IMR-90 (cell line): ENCODE data around the gene TM9SF4. TPM values are rescaled to one million over a fixed set of nuclear protein-coding genes. Genes with fewer than 3 reads are reported as not detected.

Source experiments
- ATAC-seq: fragments of 200-7000 bp; cut with Tn5 transposase; 2 replicates; pipeline ENCODE4 v1.9.1; 2020; ENCODE audit warnings: low read depth, mild to moderate bottlenecking, moderate library complexity
- BruUV-seq: library from RNA; stranded (reverse); fragments of 400-500 nt; replicated peaks from 2 replicates; lab custom pipeline; 2021; lab: Mats Ljungman, UMichigan
- CTCF ChIA-PET: fragments of 300-600 bp; formaldehyde crosslinking; extraction: SDS; loops from one replicate; lab custom pipeline; 2021; ENCODE audit warnings: antibody characterized with exemption; lab: Yijun Ruan, JAX
- POLR2A ChIA-PET: fragments of 300-600 bp; sonication (Branson Sonifier 250); formaldehyde crosslinking; loops from one replicate; lab custom pipeline; 2022; ENCODE audit warnings: antibody characterized with exemption; ENCODE audit not compliant: unreplicated experiment; lab: Charles Lee
- DNase-seq: peaks from one replicate; pipeline ENCODE4 v3.0.0; 2013
- H2AFZ ChIP-seq: replicated peaks from 2 replicates; pipeline ENCODE3; 2013; ENCODE audit warnings: low read length, mild to moderate bottlenecking; ENCODE audit not compliant: poor library complexity
- H2AK5ac ChIP-seq: 2 replicates; pipeline ENCODE4 v1.6.1; 2013; ENCODE audit warnings: low read depth, low read length, inconsistent platforms
- H2AK9ac ChIP-seq: replicated peaks from 2 replicates; pipeline ENCODE3; 2013; ENCODE audit warnings: mild to moderate bottlenecking, low read depth, low read length, moderate library complexity; ENCODE audit not compliant: poor library complexity
- H2BK120ac ChIP-seq: 2 replicates; pipeline ENCODE4 v1.6.1; 2013; ENCODE audit warnings: low read depth, low read length, inconsistent platforms
- H2BK15ac ChIP-seq: 3 replicates; pipeline ENCODE4 v1.6.1; 2013; ENCODE audit warnings: low read depth, low read length, inconsistent platforms
- H2BK20ac ChIP-seq: 2 replicates; pipeline ENCODE4 v1.6.1; 2013; ENCODE audit warnings: low read depth, mild to moderate bottlenecking, inconsistent platforms, low read length, moderate library complexity
- H2BK5ac ChIP-seq: 2 replicates; pipeline ENCODE4 v1.6.1; 2013; ENCODE audit warnings: mild to moderate bottlenecking, low read depth, low read length, inconsistent platforms; ENCODE audit not compliant: poor library complexity, severe bottlenecking
- H3K14ac ChIP-seq: replicated peaks from 2 replicates; pipeline ENCODE4 v1.6.1; 2013; ENCODE audit warnings: low read depth, low read length, inconsistent platforms
- H3K18ac ChIP-seq: 2 replicates; pipeline ENCODE4 v1.6.1; 2013; ENCODE audit warnings: low read depth, low read length, control low read depth
- H3K23ac ChIP-seq: 2 replicates; pipeline ENCODE4 v1.6.1; 2013; ENCODE audit warnings: low read depth, low read length, inconsistent platforms
- H3K27ac ChIP-seq: 2 replicates; pipeline ENCODE4 v1.5.1; 2013; ENCODE audit warnings: mild to moderate bottlenecking, control low read depth, low read length; ENCODE audit not compliant: insufficient read depth
- H3K27me3 ChIP-seq: 2 replicates; pipeline ENCODE4 v1.6.1; 2013; ENCODE audit warnings: low read length; ENCODE audit not compliant: control insufficient read depth, insufficient read depth
- H3K36me3 ChIP-seq: 2 replicates; pipeline ENCODE4 v1.6.1; 2013; ENCODE audit warnings: low read length, mixed read lengths; ENCODE audit not compliant: control insufficient read depth, insufficient read depth
- H3K4ac ChIP-seq: 2 replicates; pipeline ENCODE4 v1.6.1; 2013; ENCODE audit warnings: low read depth, low read length, inconsistent platforms
- H3K4me1 ChIP-seq: 2 replicates; pipeline ENCODE4 v1.6.1; 2013; ENCODE audit warnings: low read length, mixed read lengths; ENCODE audit not compliant: control insufficient read depth, insufficient read depth
- H3K4me2 ChIP-seq: 2 replicates; pipeline ENCODE4 v1.6.1; 2013; ENCODE audit warnings: low read depth, mild to moderate bottlenecking, control low read depth, low read length, moderate library complexity
- H3K4me3 ChIP-seq: 2 replicates; pipeline ENCODE4 v1.5.1; 2013; ENCODE audit warnings: low read depth, mild to moderate bottlenecking, control low read depth, low read length, moderate library complexity; ENCODE audit not compliant: insufficient read depth
- H3K56ac ChIP-seq: 2 replicates; pipeline ENCODE4 v1.6.1; 2013; ENCODE audit warnings: low read length, inconsistent platforms; ENCODE audit not compliant: insufficient read depth; ENCODE audit errors: extremely low read depth
- H3K79me1 ChIP-seq, 2 experiments: 2 replicates each; pipeline ENCODE4 v1.6.1; 2013; ENCODE audit warnings: low read length in 2 of 2, inconsistent platforms in 1 of 2, low read depth in 1 of 2
- H3K9ac ChIP-seq: 2 replicates; pipeline ENCODE4 v1.6.1; 2013; ENCODE audit warnings: low read depth, low read length, control low read depth
- H3K9me1 ChIP-seq: 2 replicates; pipeline ENCODE4 v1.6.1; 2013; ENCODE audit warnings: low read length, inconsistent platforms; ENCODE audit not compliant: insufficient read depth
- H3K9me3 ChIP-seq: 2 replicates; pipeline ENCODE4 v1.6.1; 2013; ENCODE audit warnings: low read length; ENCODE audit not compliant: control insufficient read depth, insufficient read depth
- H4K20me1 ChIP-seq: 2 replicates; pipeline ENCODE4 v1.6.1; 2013; ENCODE audit warnings: low read length, inconsistent platforms; ENCODE audit not compliant: insufficient read depth
- H4K5ac ChIP-seq: 2 replicates; pipeline ENCODE4 v1.6.1; 2013; ENCODE audit warnings: mild to moderate bottlenecking, low read depth, low read length, control low read depth
- H4K8ac ChIP-seq, 2 experiments: 2 replicates each; pipeline ENCODE4 v1.6.1; 2013; ENCODE audit warnings: low read depth in 2 of 2, low read length in 2 of 2, control low read depth in 1 of 2, inconsistent platforms in 1 of 2
- H4K91ac ChIP-seq: 2 replicates; pipeline ENCODE4 v1.6.1; 2013; ENCODE audit warnings: low read depth, low read length, inconsistent platforms; ENCODE audit not compliant: insufficient read depth
- BHLHE40 ChIP-seq: fragments of 150-350 bp; IDR thresholded peaks from 2 replicates; pipeline ENCODE4 v1.6.1; 2016; ENCODE audit warnings: mild to moderate bottlenecking, low read depth, low read length
- CEBPB ChIP-seq: IDR thresholded peaks from 2 replicates; pipeline ENCODE4 v1.6.1; 2012; ENCODE audit warnings: low read depth, low read length, improper control_type of control experiment
- CHD1 ChIP-seq: IDR thresholded peaks from 2 replicates; pipeline ENCODE4 v1.6.1; 2012; ENCODE audit warnings: low read depth, low read length, improper control_type of control experiment
- ELK1 ChIP-seq: fragments of 150-350 bp; IDR thresholded peaks from 2 replicates; pipeline ENCODE4 v1.6.1; 2016; ENCODE audit warnings: low read depth, mild to moderate bottlenecking, low read length, moderate library complexity, borderline replicate concordance
- FOS ChIP-seq: fragments of 150-350 bp; IDR thresholded peaks from 2 replicates; pipeline ENCODE4 v1.6.1; 2016; ENCODE audit warnings: low read depth, low read length
- MAFK ChIP-seq: IDR thresholded peaks from 2 replicates; pipeline ENCODE4 v1.6.1; 2012; ENCODE audit warnings: low read depth, low read length, improper control_type of control experiment
- MAZ ChIP-seq: IDR thresholded peaks from 2 replicates; pipeline ENCODE4 v1.6.1; 2012; ENCODE audit warnings: low read depth, mild to moderate bottlenecking, low read length, improper control_type of control experiment, moderate library complexity, borderline replicate concordance
- NFE2L2 ChIP-seq: fragments of 150-350 bp; IDR thresholded peaks from 2 replicates; pipeline ENCODE4 v1.6.1; 2016; ENCODE audit warnings: low read depth, mild to moderate bottlenecking, low read length
- POLR2A ChIP-seq: IDR thresholded peaks from 2 replicates; pipeline ENCODE4 v1.6.1; 2012; ENCODE audit warnings: mild to moderate bottlenecking, low read depth, low read length
- RAD21 ChIP-seq: IDR thresholded peaks from 2 replicates; pipeline ENCODE4 v1.6.1; 2012; ENCODE audit warnings: low read length, improper control_type of control experiment
- RCOR1 ChIP-seq: IDR thresholded peaks from 2 replicates; pipeline ENCODE4 v1.6.1; 2012; ENCODE audit warnings: mild to moderate bottlenecking, low read length, improper control_type of control experiment; ENCODE audit not compliant: insufficient replicate concordance
- RFX5 ChIP-seq: IDR thresholded peaks from 2 replicates; pipeline ENCODE4 v1.8.0; 2012; ENCODE audit warnings: low read depth, mild to moderate bottlenecking, low read length, moderate library complexity
- SMC3 ChIP-seq: fragments of 150-350 bp; IDR thresholded peaks from 2 replicates; pipeline ENCODE4 v1.6.1; 2016; ENCODE audit warnings: low read depth, mild to moderate bottlenecking, antibody characterized with exemption, low read length, moderate library complexity
- WGBS, 2 experiments: methylation state at CpG; one replicate each; pipeline versions ENCODE4 v1.1.5 to v1.1.7; 2013; ENCODE audit warnings: missing lambda C conversion rate in 2 of 2; ENCODE audit not compliant: insufficient read length in 1 of 2; ENCODE audit errors: extremely low coverage in 2 of 2; 5-methylcytosine and 5-hydroxymethylcytosine counted together
- dilution Hi-C: fragments of 300-500 bp; cut with HindIII; formaldehyde crosslinking; loops from one replicate; pipeline ENCODE4 v1.14.3; 2018; ENCODE audit warnings: low sequenced_read_pairs; ENCODE audit not compliant: unreplicated experiment
- in situ Hi-C: fragments of 300-500 bp; cut with MboI; formaldehyde crosslinking; loops from 3 replicates; pipeline ENCODE4 v1.14.3; 2019; ENCODE audit warnings: low sequenced_read_pairs, inconsistent platforms, mixed read lengths
- intact Hi-C: fragments of 100-400 bp; cut with micrococcal nuclease; formaldehyde crosslinking; loops from 2 replicates; pipeline ENCODE4 v1.10.0; 2022
- polyA plus RNA-seq, 3 experiments: library from polyadenylated mRNA; depleted of rRNA; stranded (reverse); fragments of >200 nt; gene quantifications; 2 replicates each; pipeline ENCODE4 v1.2.3, GENCODE V29; 2012; ENCODE audit warnings: low replicate concordance in 1 of 3
- total RNA-seq: library from RNA; depleted of rRNA; stranded (reverse); fragments of >200 nt; gene quantifications from 2 replicates; pipeline ENCODE4 v1.2.3, GENCODE V29; 2012
- TF ChIP-seq, protein P1 (sequence below): fragments of 150-350 bp; IDR thresholded peaks from 2 replicates; pipeline ENCODE4 v1.6.1; 2017; ENCODE audit warnings: mild to moderate bottlenecking, antibody characterized with exemption, low read length, low read depth

Gene TM9SF4
- total and polyA plus RNA-seq, 2 of the 4 experiments (the other 2 are of a cell fraction) = 35.3 to 59.1 TPM

DNA sequence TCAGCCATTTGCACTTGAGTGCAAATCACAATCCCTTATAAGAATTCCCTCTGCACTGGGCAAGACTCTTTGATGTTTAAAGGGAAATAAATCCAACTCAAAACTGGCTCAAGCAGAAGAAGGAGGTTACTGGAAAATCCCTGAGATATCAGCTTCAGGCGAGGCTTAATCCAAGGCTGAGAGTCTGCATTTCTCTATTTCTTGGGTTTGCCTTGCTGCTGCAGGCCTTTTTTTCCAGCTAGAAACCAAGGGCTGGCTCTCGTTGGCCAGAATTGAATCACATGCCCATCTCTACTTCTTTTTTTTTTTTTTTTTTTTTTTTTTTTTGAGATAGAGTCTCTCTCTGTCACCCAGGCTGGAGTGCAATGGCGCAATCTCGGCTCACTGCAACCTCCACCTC is 45.8 kb upstream of the TM9SF4 start:
- H3K56ac ChIP-seq = no peak overlapping the region
- ATAC-seq = no peak
- TF ChIP-seq MAZ (no peak), NFE2L2 (no peak), BHLHE40 (no peak), CEBPB (no peak), SMC3 (no peak), ELK1 (no peak), FOS (no peak), POLR2A (no peak), RFX5 (no peak), MAFK (no peak), CHD1 (no peak), RAD21 (no peak), RCOR1 (no peak)
- TF ChIP-seq, protein P1, sequence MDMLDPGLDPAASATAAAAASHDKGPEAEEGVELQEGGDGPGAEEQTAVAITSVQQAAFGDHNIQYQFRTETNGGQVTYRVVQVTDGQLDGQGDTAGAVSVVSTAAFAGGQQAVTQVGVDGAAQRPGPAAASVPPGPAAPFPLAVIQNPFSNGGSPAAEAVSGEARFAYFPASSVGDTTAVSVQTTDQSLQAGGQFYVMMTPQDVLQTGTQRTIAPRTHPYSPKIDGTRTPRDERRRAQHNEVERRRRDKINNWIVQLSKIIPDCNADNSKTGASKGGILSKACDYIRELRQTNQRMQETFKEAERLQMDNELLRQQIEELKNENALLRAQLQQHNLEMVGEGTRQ = no peak

More for the DNA sequence above, 45.8 kb upstream of the TM9SF4 start:
- peaks cover 2% of the 10 kb centered on the region; the same call in 1 of the 2 replicates for H3K9me3 ChIP-seq
- ChIA-PET CTCF (interaction anchor here (0.6 kb wide), 2 partner anchors 9 to 1288 kb away, joined by 3 to 4 read pairs; no protein-coding TSS in a partner anchor), POLR2A (interaction anchor here (0.6 kb wide), 1 partner anchor 27 kb away, joined by 7 read pairs; no protein-coding TSS in a partner anchor)
- peaks cover 3% of the 10 kb centered on the region; the same call in 1 of the 2 replicates for H4K20me1 ChIP-seq
- WGBS, 2 experiments = 60% methylated on average over 1 of the region's 4 CpGs; no CpG with 5 or more reads in 1 of the 2 experiments
- no TSS peak for BruUV-seq
- H4K91ac ChIP-seq = no peak overlapping the region
- no peak overlapping the region for H3K27ac ChIP-seq
- H3K4me2 ChIP-seq = no peak overlapping the region
- in situ Hi-C loops = no loop called here
- no peak overlapping the region for H3K4ac ChIP-seq
- H4K8ac ChIP-seq = no peak overlapping the region
- H3K14ac ChIP-seq = no peak overlapping the region
- H2AFZ ChIP-seq = no peak overlapping the region
- H2BK15ac ChIP-seq = no peak overlapping the region
- H4K5ac ChIP-seq = no peak overlapping the region
- no peak overlapping the region for H2BK120ac ChIP-seq
- H3K23ac ChIP-seq = no peak overlapping the region
- H2AK9ac ChIP-seq = no peak overlapping the region
- no peak overlapping the region for H3K4me3 ChIP-seq
- H3K18ac ChIP-seq = no peak overlapping the region
- no peak overlapping the region for H2BK5ac ChIP-seq
- intact Hi-C loops = no loop called here
- H3K9ac ChIP-seq = no peak overlapping the region
- H3K4me1 ChIP-seq = peaks cover 5% of the 10 kb centered on the region; the same call in 1 of the 2 replicates
- no peak overlapping the region for H2BK20ac ChIP-seq
- H3K27me3 ChIP-seq = peaks cover 37% of the 10 kb centered on the region
- H3K9me1 ChIP-seq = peaks cover 7% of the 10 kb centered on the region
- no peaks in the 10 kb centered on the region for H3K79me1 ChIP-seq
- dilution Hi-C loops = no loop called here
- H3K36me3 ChIP-seq = no peaks in the 10 kb centered on the region
- no peak for DNase-seq
- no peak overlapping the region for H2AK5ac ChIP-seq
